Fibroblast of skin of right quadriceps (primary cell): Measurements from ENCODE around the gene PCDH1.
"Not testable (repeated sequence)": the region's sequence is repeated elsewhere in the genome, so short reads cannot be mapped to it uniquely, and the experiment has no call there.

Experiments used
- DNase-seq: peaks from one replicate; pipeline ENCODE4 v3.0.0-alpha.2; 2013

PCDH1 gene

GRCh38 chr5:141826674-141827073 is 51.5 kb downstream of the PCDH1 start:
- DNase-seq = no peak

- no peak for DNase-seq
Observed at GRCh38 chr5:141825791-141826560, 52.2 kb downstream of the PCDH1 start.

- DNase-seq = no peak
Observed at GRCh38 chr5:141825241-141825671, 53.0 kb downstream of the PCDH1 start.

GRCh38 chr5:141824717-141825116 is 53.5 kb downstream of the PCDH1 start:
- DNase-seq = no peak

GRCh38 chr5:141823056-141823455 is 55.2 kb downstream of the PCDH1 start:
- no peak for DNase-seq

GRCh38 chr5:141822144-141822543 is 56.1 kb downstream of the PCDH1 start:
- DNase-seq = peak; percentile 59

GRCh38 chr5:141821430-141821925 is 56.7 kb downstream of the PCDH1 start:
- DNase-seq = peak; percentile 97

GRCh38 chr5:141820686-141821085 is 57.5 kb downstream of the PCDH1 start:
- DNase-seq = not testable (repeated sequence)

- no peak for DNase-seq
Observed at GRCh38 chr5:141817631-141818030, 60.6 kb downstream of the PCDH1 start.

- no peak for DNase-seq
Observed at GRCh38 chr5:141816598-141817399, 61.4 kb downstream of the PCDH1 start.

GRCh38 chr5:141815796-141816180 is 62.4 kb downstream of the PCDH1 start:
- no peak for DNase-seq

- no peak for DNase-seq
Observed at GRCh38 chr5:141815051-141815795, 63.0 kb downstream of the PCDH1 start.

GRCh38 chr5:141814064-141814964 is 63.9 kb downstream of the PCDH1 start:
- no peak for DNase-seq

GRCh38 chr5:141812512-141812911 is 65.7 kb downstream of the PCDH1 start:
- DNase-seq = no peak

- no peak for DNase-seq
Observed at GRCh38 chr5:141811287-141812155, 66.7 kb downstream of the PCDH1 start.

- DNase-seq = no peak
Observed at GRCh38 chr5:141810702-141811101, 67.5 kb downstream of the PCDH1 start.

GRCh38 chr5:141809380-141810096 is 68.7 kb downstream of the PCDH1 start:
- DNase-seq = no peak

- DNase-seq = no peak
Observed at GRCh38 chr5:141808857-141809256, 69.4 kb downstream of the PCDH1 start.

GRCh38 chr5:141807732-141808131 is 70.5 kb downstream of the PCDH1 start:
- DNase-seq = no peak

- DNase-seq = no peak
Observed at GRCh38 chr5:141807329-141807728, 70.9 kb downstream of the PCDH1 start.
